ENCODE results near the gene DPAGT1. TPM values are rescaled to one million over a fixed set of nuclear protein-coding genes. Genes with fewer than 3 reads are reported as not detected.

The DPAGT1 gene
- total and polyA plus RNA-seq, 2 of the 8 experiments (the other 6 are each of a cell fraction or from before 2014, with no cell fraction given) = 59.8 to 236 TPM

DNA sequence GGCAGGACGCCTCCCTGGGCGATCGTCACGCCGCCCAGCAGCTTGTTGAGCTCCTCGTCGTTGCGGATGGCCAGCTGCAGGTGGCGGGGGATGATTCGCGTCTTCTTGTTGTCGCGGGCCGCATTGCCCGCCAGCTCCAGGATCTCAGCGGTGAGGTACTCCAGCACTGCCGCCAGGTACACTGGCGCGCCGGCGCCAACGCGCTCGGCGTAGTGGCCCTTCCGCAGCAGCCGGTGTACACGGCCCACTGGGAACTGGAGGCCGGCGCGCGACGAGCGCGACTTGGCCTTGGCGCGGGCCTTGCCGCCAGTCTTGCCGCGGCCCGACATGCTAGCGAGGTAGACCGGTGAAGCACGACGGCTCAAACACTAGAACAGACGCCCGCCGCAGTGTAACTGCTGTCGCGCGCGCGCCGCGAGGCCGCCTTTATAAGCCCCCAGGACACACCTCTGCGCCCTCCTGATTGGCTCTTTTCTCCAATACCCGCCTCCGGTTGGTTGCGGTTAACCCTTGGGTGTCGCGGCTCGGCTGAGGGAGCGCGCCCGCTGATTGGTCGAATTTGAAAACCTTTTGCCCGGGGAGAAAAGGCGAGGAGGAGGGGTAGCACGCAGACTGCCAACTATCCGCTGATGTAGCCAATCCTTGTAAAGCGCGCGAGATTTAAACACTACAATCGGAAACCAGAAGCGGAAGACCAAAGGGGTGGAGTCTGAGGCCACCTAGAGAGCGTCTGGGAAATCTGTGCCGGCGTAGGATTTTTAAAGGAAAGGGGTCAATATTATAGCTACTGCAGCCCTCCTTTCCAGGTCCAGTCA lies 6.4 kb downstream of the DPAGT1 start:
- no peak overlapping the region for H2BK20ac ChIP-seq (ENCODE audit: low read length)
- H3K4ac ChIP-seq (replicated peaks; ENCODE audit: insufficient read length, low read depth, low read length) = no peak overlapping the region
- peak overlapping the region; percentile 65 for H3K56ac ChIP-seq (replicated peaks; ENCODE audit: insufficient read length, low read depth, low read length)
- peak overlapping the region; percentile 91 for H2BK5ac ChIP-seq (ENCODE audit: low read depth, low read length)
- FAIRE-seq (peak; percentile 99), DNase-seq (ENCODE audit: low read depth in 1 of 2, low spot score in 2 of 2) (peak; percentile 99 to 100)
- no peak overlapping the region for H3K23ac ChIP-seq (ENCODE audit: insufficient read length)
- H2AFZ ChIP-seq (ENCODE audit: low read length) = no peak overlapping the region
- WGBS, 2 experiments (ENCODE audit: extremely low coverage in 1 of 2, insufficient coverage in 1 of 2, insufficient read length in 1 of 2, insufficient replicate concordance in 2 of 2, low coverage in 1 of 2, low lambda C conversion rate in 2 of 2, missing lambda C conversion rate in 1 of 2) = 2% methylated on average over 73 of the region's 79 CpGs; no CpG with 5 or more reads in 1 of the 2 experiments
- H2BK15ac ChIP-seq (ENCODE audit: low read length) = no peak overlapping the region
- peak overlapping the region; percentile 29; the same call in 1 of the 2 replicates for H2AK5ac ChIP-seq (ENCODE audit: low read depth, low read length)
- peaks cover 18 to 38% of the 10 kb centered on the region in 2 experiments for H3K79me2 ChIP-seq (ENCODE audit: control insufficient read depth in 1 of 2, insufficient read depth in 2 of 2, low read length in 2 of 2)
- peak overlapping the region; percentile 85 to 97 (median 92) for H3K4me3 ChIP-seq (ENCODE audit: extremely low read depth in 1 of 4, insufficient read depth in 2 of 4, low read depth in 3 of 4, low read length in 4 of 4)
- peaks cover 2% of the 10 kb centered on the region; the same call in 1 of the 2 replicates for H3K23me2 ChIP-seq (ENCODE audit: low read depth, low read length)
- no peaks in the 10 kb centered on the region for H3K9me3 ChIP-seq (ENCODE audit: insufficient read depth in 2 of 2, low read depth in 1 of 2, low read length in 1 of 2)
- H3K4me1 ChIP-seq (replicated peaks in 1 of 4; ENCODE audit: control insufficient read depth in 3 of 4, insufficient read depth in 4 of 4, low read length in 3 of 4) = peaks cover 0 to 16% (median 3%) of the 10 kb centered on the region in 4 experiments; a peak in 5 of 7 replicates
- peak overlapping the region; percentile 94 to 98 (median 95) for H3K9ac ChIP-seq (replicated peaks in 1 of 4; ENCODE audit: extremely low read depth in 1 of 4, low read depth in 3 of 4, low read length in 3 of 4)
- H3K27me3 ChIP-seq (replicated peaks in 1 of 4; ENCODE audit: control insufficient read depth in 3 of 4, extremely low read depth in 1 of 4, insufficient read depth in 3 of 4, low read length in 3 of 4) = no peaks in the 10 kb centered on the region
- peak overlapping the region; percentile 64 to 96 for H3K4me2 ChIP-seq (ENCODE audit: insufficient read depth in 1 of 2, low read depth in 2 of 2, low read length in 2 of 2)
- peaks cover 8% of the 10 kb centered on the region for H3K79me1 ChIP-seq (ENCODE audit: low read depth, low read length)
- peak overlapping the region; percentile 80 for H4K5ac ChIP-seq (ENCODE audit: insufficient read length, low read depth, low read length)
- peak overlapping the region; percentile 86 for H4K8ac ChIP-seq (ENCODE audit: extremely low read depth, insufficient read depth, low read length)
- POLR2A ChIA-PET (ENCODE audit: partially characterized antibody) = interaction anchor here (0.5 to 8.6 kb wide), 67 partner anchors 10 to 322 kb away, joined by 3 to 141 read pairs (median 4); partner anchors contain the start of genes ABCG4, C2CD2L, CBL and HINFP
- peaks cover 8 to 59% (median 29%) of the 10 kb centered on the region in 4 experiments; a peak in 6 of 8 replicates for H3K36me3 ChIP-seq (ENCODE audit: control insufficient read depth in 2 of 4, insufficient read depth in 4 of 4, low read length in 3 of 4)
- H4K20me1 ChIP-seq (replicated peaks in 1 of 2; ENCODE audit: control insufficient read depth in 1 of 2, insufficient read depth in 2 of 2, low read length in 2 of 2) = peaks cover 16 to 18% of the 10 kb centered on the region in 2 experiments
- peak overlapping the region; percentile 94 for H3K18ac ChIP-seq (ENCODE audit: extremely low read depth, low read length)
- no peak overlapping the region for H3K14ac ChIP-seq (ENCODE audit: insufficient read length)
- CTCF ChIA-PET (ENCODE audit: partially characterized antibody) = interaction anchor here (0.6 to 2.0 kb wide), 8 partner anchors 10 to 101 kb away, joined by 3 to 11 read pairs (median 3); partner anchors contain the start of gene VPS11
- peak overlapping the region; percentile 93 for H3K27ac ChIP-seq (ENCODE audit: low read depth, low read length)
- peak overlapping the region; percentile 96 for H4K91ac ChIP-seq (replicated peaks; ENCODE audit: insufficient read length, low read length)
- no peak overlapping the region for H2BK120ac ChIP-seq (replicated peaks; ENCODE audit: low read depth, low read length)
- no peak overlapping the region for H2BK12ac ChIP-seq (ENCODE audit: low read depth, low read length)
- TF ChIP-seq NANOG (IDR thresholded peaks at IDR 0.05; ENCODE audit: insufficient read depth, low read depth, low read length, poor library complexity, severe bottlenecking) = no peak
- TF ChIP-seq SP4 (IDR thresholded peaks at IDR 0.05; ENCODE audit: low read length) = peak; percentile 86; the same call in 1 of the 2 replicates
- no peak for TF ChIP-seq TEAD4 (IDR thresholded peaks at IDR 0.05; ENCODE audit: low read depth, low read length)
- TF ChIP-seq CHD1 (IDR thresholded peaks at IDR 0.05; ENCODE audit: low read depth, low read length) = no peak; the same call in 1 of the 2 replicates
- no peak for TF ChIP-seq KDM5A (IDR thresholded peaks at IDR 0.05; ENCODE audit: low read length)
- TF ChIP-seq PHF8 (conservative IDR thresholded peaks at IDR 0.05; ENCODE audit: low read depth, low read length) = peak; percentile 99
- no peak for TF ChIP-seq RXRA (IDR thresholded peaks at IDR 0.05; ENCODE audit: insufficient read depth, low read depth, low read length)
- TF ChIP-seq ZNF274 (IDR thresholded peaks at IDR 0.05; ENCODE audit: borderline replicate concordance, extremely low read depth, low read length) = no peak
- TF ChIP-seq NRF1 (IDR thresholded peaks at IDR 0.05; ENCODE audit: low read depth, low read length) = no peak
- TF ChIP-seq CBX8 (IDR thresholded peaks at IDR 0.05; ENCODE audit: borderline replicate concordance, low read depth, low read length) = no peak
- TF ChIP-seq SUZ12 (IDR thresholded peaks at IDR 0.05; ENCODE audit: low read length) = no peak
